Measurements from ENCODE around the gene MSI2.

MSI2 gene

DNA sequence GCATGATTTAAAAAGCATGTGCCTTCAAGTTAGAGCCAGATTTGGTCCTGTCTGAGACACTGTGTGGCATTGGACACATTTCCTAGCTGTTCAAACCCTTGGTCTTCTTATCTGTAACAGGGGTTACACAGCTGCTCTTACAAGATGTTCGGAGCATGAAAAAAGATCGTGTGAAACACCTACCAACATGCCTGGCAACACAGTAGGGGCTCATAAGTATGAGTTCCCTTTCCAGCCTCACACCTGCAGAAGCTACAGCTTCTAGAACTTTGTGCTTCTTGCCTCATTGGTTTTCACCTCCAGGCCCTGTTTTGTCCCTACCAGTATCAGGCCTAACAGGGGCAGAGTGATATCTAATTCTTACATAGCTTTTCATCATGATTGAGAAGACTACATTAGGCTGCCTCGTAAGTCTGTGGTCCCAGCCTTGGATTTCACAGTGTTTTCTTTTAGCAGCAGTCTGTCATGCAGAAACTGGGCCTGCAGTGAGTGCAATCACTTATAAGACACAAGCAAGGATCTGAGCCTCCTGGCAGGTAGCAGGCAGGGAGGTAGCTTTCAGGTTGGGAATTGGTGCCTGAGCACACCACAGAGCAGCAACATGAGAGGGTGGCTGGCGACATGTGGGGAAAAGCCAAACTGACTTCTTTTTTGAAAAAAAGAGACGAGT, 410.0 kb downstream of the MSI2 start:
- DNase-seq (ENCODE audit: extremely low read depth in 1 of 2, low read depth in 1 of 2): no peak

GRCh38 chr17:57666946-57667345, 410.6 kb downstream of the MSI2 start:
- DNase-seq (ENCODE audit: extremely low read depth in 1 of 2, low read depth in 1 of 2): no peak

GRCh38 chr17:57667461-57667923, 411.2 kb downstream of the MSI2 start:
- DNase-seq (ENCODE audit: extremely low read depth in 1 of 2, low read depth in 1 of 2): no peak

- no peak for DNase-seq (ENCODE audit: extremely low read depth in 1 of 2, low read depth in 1 of 2)
Measured at GRCh38 chr17:57668332-57668731, 412.0 kb downstream of the MSI2 start.

GRCh38 chr17:57669671-57670529, 413.6 kb downstream of the MSI2 start:
- DNase-seq (ENCODE audit: extremely low read depth in 1 of 2, low read depth in 1 of 2): no peak

- DNase-seq (ENCODE audit: extremely low read depth in 1 of 2, low read depth in 1 of 2): no peak
Measured at GRCh38 chr17:57670769-57671569, 414.6 kb downstream of the MSI2 start.

- DNase-seq (ENCODE audit: extremely low read depth in 1 of 2, low read depth in 1 of 2): peak; percentile 47 to 69
Measured at GRCh38 chr17:57671667-57672632, 415.6 kb downstream of the MSI2 start.

DNA sequence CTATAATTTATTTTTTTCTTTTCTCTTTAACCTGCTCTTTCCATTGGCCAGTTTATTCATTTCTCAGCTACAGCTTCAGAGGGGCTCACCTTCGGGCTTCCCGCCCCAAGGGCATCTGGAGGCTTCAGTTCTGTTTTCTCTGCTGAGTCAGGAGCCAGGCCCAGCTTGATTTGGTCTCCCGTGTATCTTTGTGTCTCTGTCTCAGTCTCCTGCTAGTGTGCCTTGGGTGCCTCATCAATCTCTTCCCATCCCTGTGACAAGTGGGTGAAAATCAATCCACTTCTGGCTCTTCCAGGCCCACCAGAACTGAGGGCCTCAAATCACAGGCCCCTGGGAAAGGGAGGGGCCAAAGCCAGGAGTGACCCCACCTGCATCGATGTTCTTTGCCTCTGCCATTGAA, 416.6 kb downstream of the MSI2 start:
- no peak for DNase-seq (ENCODE audit: extremely low read depth in 1 of 2, low read depth in 1 of 2)

- no peak for DNase-seq (ENCODE audit: extremely low read depth in 1 of 2, low read depth in 1 of 2)
Measured at GRCh38 chr17:57674894-57675293, 418.6 kb downstream of the MSI2 start.

DNA sequence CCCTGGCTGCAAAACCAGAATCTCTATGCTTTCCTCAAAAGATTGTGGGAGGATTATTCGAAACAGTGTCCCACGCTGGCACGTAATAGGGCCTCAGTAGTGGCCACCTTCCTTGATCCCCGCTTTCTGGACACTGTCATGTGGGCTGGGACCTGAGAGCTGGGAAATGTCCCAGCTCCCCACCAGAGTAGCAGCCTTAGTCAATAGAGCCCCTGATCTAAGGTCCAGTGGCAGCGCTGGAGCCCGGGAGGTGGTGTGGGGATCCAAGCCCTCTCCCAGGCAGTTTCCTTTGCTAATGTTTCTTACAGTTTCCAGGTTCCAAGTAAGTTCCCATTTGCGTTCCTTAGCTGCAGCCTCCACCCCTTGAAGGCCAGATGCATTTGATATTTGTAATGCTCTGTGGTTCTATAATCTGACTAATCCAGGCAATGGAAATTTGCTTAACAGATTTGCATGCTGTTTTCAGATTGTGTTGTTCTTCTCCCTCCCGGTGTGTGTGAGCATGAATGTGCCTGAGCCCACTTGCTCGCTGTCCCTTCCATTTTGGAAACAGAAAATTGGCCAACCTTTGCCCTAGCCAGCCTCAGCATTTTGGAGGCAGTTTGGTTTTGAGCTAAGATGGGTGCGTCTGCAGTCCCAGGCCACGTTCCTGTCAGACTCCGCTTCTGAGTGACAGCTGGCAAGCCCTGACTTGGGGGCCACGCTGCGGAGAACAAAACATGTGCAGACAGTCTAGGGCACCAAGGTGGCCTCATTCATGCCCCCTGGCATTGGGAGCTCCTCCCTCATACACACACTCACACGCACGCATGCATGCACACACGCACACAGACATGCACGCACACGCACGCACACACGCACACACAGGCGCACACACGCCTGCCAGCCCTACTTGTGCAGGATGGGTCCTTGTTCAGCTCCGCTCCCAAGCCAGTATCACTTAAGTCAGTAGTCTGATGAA, 419.4 kb downstream of the MSI2 start:
- DNase-seq (ENCODE audit: extremely low read depth in 1 of 2, low read depth in 1 of 2): no peak

GRCh38 chr17:57676543-57676942, 420.2 kb downstream of the MSI2 start:
- DNase-seq (ENCODE audit: extremely low read depth in 1 of 2, low read depth in 1 of 2): no peak

DNA sequence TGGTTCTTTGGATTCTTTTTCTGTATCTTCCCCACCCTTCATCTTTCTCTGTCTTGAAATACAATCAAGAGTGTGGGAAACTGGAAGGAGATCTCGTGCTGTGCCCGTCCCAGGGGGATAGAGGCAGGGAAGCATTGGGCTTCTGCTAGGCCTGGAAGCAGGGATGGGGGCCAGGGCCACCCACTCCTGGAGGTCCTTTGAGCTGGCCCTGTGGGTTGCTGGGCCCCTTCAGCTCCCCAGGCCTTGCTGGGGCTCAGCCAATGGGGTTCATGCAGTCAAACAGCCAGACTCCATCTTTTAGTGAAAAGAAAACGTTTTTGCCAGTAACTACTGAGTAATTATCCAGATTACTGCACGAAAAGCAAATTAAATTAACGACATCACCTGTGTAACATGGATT, 421.0 kb downstream of the MSI2 start:
- DNase-seq (ENCODE audit: extremely low read depth in 1 of 2, low read depth in 1 of 2): no peak

- DNase-seq (ENCODE audit: extremely low read depth in 1 of 2, low read depth in 1 of 2): no peak
Measured at GRCh38 chr17:57677858-57678257, 421.5 kb downstream of the MSI2 start.

- DNase-seq (ENCODE audit: extremely low read depth in 1 of 2, low read depth in 1 of 2): no peak
Measured at GRCh38 chr17:57678393-57678792, 422.1 kb downstream of the MSI2 start.

DNA sequence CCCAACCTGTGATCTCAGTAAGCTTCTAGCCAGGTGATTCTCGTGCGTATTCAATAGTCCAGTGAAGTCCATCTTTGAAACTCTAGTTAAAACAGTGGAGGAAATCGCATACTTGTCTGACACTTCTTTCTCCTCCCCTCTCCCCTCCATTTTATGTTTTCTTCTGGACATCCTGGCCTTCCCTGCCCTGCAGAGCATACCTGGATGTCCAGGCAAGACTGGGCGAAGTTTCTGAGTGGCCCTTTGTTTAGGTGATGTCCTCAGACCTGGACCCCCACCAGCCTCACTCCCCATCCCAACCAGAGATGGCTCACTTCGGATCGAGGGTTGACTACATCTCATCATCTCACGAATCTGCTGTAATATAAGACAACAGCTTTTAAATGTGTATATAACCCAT, 423.0 kb downstream of the MSI2 start:
- DNase-seq (ENCODE audit: extremely low read depth in 1 of 2, low read depth in 1 of 2): no peak

- DNase-seq (ENCODE audit: extremely low read depth in 1 of 2, low read depth in 1 of 2): no peak
Measured at GRCh38 chr17:57679906-57680695, 423.8 kb downstream of the MSI2 start.

GRCh38 chr17:57682701-57683100, 426.4 kb downstream of the MSI2 start:
- no peak for DNase-seq (ENCODE audit: extremely low read depth in 1 of 2, low read depth in 1 of 2)
